ENCODE measurements around the gene NXT1.

The NXT1 gene

DNA sequence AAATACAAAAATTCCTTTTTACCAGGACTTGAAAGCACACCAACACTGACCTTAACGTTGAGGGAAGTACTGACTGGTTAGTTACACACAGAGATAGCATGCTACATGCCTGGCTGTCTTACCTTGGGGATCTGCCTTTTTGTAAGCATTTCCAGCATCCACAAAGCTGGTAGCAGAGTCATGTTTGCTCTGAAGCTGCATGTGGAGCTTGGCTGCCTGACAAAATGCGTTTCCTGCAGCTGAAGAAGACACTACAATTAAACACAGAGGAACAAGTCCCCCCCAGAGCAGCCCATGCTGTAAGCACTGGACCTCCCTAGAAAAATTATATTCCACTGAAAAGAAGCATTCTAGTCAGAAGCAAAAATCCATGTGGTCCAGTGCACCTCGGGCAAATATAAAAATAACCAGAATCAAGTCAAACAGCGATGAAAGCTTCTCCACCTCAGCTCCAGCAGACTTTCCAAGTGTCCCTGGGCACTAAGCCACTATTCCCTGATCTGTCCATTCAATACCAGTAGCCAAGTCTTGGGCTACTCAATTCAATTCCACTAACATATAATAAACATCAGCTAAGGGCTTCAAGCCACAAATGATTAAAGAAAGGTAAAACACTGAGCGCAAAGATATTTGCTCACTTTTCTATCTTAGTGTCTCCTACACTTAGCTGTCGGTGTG is 46.5 kb downstream of the NXT1 start:
- TF ChIP-seq, protein P1, sequence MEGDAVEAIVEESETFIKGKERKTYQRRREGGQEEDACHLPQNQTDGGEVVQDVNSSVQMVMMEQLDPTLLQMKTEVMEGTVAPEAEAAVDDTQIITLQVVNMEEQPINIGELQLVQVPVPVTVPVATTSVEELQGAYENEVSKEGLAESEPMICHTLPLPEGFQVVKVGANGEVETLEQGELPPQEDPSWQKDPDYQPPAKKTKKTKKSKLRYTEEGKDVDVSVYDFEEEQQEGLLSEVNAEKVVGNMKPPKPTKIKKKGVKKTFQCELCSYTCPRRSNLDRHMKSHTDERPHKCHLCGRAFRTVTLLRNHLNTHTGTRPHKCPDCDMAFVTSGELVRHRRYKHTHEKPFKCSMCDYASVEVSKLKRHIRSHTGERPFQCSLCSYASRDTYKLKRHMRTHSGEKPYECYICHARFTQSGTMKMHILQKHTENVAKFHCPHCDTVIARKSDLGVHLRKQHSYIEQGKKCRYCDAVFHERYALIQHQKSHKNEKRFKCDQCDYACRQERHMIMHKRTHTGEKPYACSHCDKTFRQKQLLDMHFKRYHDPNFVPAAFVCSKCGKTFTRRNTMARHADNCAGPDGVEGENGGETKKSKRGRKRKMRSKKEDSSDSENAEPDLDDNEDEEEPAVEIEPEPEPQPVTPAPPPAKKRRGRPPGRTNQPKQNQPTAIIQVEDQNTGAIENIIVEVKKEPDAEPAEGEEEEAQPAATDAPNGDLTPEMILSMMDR (IDR thresholded peaks at IDR 0.05; ENCODE audit: low read depth, low read length, missing control alignments) = no peak
- DNase-seq (ENCODE audit: extremely low read depth, low read depth) = no peak

DNA sequence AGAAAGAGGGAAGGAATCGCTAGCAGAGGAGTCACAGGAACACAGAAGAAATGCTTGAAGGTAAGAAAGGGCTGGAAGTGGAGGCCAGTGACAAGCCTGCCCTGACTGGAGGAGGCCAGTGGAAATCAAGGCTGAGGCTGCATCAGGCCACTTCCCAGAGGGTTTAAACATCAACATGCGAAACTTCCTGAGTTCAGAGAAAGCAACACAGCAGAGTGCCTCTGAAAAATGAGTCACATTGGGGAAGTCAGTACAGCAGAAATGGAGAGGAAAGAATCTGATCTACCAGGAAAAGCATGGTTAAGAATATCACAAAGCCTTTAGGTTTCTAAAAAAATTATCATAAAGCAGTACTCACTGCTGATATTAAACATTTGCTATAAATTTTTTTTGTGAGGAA is 47.4 kb downstream of the NXT1 start:
- DNase-seq (ENCODE audit: extremely low read depth, low read depth) = no peak
- H3K4me3 ChIP-seq (replicated peaks; ENCODE audit: low read depth, low read length) = no peak overlapping the region
- TF ChIP-seq, protein P1 (IDR thresholded peaks at IDR 0.05; ENCODE audit: low read depth, low read length, missing control alignments) = no peak

More for the DNA sequence above, 46.5 kb downstream of the NXT1 start:
- H3K4me3 ChIP-seq (replicated peaks; ENCODE audit: low read depth, low read length) = no peak overlapping the region

DNA sequence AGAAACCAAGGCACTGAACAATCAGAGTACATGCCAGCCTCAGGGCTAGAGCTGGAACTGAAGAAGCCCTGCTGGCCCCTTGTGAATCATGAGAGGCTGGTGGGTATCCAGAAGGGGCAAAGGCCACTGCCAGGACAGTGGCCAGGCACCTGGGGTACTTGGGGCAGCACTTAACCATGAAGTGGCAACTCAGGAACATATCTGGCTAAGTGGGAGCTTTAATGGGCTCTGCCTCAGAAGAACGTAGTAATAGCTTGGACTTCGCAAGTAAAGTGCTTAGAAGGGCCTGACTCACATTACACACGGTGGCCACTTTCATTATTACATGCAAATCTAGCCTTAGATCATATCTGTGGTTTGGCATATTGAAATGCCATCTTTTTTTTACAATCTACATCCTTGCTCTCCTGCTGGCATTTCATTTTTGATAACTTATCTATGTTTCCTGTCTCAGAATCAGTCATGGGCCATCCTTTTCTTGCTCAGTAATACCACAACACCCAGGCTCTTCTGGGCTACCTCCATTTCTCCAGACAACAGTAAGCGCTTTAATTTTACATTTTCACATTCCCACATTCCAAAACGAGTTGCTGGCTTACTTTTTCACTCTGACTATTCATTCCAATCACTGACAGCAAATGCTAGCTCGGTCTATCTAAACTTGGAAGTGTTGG is 49.1 kb downstream of the NXT1 start:
- TF ChIP-seq, protein P1 (IDR thresholded peaks at IDR 0.05; ENCODE audit: low read depth, low read length, missing control alignments) = no peak
- DNase-seq (ENCODE audit: extremely low read depth, low read depth) = no peak
- H3K4me3 ChIP-seq (replicated peaks; ENCODE audit: low read depth, low read length) = no peak overlapping the region

DNA sequence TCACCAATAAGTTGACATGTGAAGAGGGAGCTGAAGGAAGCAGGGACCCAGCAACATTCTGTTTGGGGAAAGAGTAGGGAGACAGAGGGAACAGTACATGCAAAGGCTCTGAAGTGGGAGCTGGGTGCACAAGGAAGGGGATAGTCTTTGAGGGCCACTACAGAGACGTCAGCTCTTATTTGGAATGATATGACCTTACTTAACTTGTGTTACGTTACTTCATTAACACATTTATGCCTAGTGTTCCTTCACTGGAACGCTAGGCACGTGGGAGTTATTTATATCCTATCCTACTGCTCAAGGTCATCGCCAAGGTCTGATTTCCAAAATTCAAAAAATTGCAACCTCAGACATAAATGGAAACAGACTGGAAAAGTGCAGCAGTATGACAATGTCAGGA is 50.5 kb downstream of the NXT1 start:
- TF ChIP-seq, protein P1 (IDR thresholded peaks at IDR 0.05; ENCODE audit: low read depth, low read length, missing control alignments) = no peak
- DNase-seq (ENCODE audit: extremely low read depth, low read depth) = no peak
- no peak overlapping the region for H3K4me3 ChIP-seq (replicated peaks; ENCODE audit: low read depth, low read length)

DNA sequence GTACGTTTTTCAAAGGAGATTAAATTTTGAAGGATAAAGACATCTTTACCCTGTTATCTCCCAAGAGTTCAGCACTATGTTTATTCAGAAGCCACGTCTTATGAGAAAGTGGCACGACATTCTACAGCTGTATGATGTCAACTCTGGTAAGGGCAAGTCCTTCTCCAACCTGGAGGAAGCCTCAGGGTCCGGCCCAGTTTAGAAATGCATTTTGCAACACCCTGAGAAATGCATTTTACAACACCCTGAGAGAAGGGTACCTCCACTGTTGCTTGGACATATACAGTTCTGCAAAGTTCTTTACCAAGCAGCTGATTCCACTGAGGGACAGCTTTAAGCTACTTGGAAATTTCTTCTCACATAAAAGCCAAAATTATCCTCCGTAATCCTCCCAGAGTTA is 53.2 kb downstream of the NXT1 start:
- DNase-seq (ENCODE audit: extremely low read depth, low read depth) = no peak
- no peak overlapping the region for H3K4me3 ChIP-seq (replicated peaks; ENCODE audit: low read depth, low read length)
- TF ChIP-seq, protein P1 (IDR thresholded peaks at IDR 0.05; ENCODE audit: low read depth, low read length, missing control alignments) = no peak

DNA sequence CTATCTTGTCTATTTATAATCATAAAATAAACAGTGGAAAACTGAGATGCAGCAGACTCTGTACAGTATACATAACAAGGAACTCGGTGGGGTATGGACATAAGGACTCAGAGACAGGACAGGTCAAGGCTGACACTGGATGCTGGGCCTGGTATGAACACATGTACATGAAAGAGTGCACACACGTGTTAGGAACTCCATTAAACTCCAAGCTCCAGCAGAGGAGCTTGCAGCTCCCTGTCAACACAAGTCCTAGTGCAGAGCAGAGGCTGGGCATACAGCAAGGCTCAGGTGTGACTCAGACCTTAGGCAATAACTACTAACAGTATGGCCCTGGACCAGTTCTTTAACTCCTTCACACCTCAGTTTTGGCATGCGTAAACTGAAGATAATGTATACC is 53.6 kb downstream of the NXT1 start:
- TF ChIP-seq, protein P1 (IDR thresholded peaks at IDR 0.05; ENCODE audit: low read depth, low read length, missing control alignments) = no peak
- no peak for DNase-seq (ENCODE audit: extremely low read depth, low read depth)
- no peak overlapping the region for H3K4me3 ChIP-seq (replicated peaks; ENCODE audit: low read depth, low read length)
